HG03565 (cell line): ENCODE data around the gene RGS17.
"Not testable (repeated sequence)": the region's sequence is repeated elsewhere in the genome, so short reads cannot be mapped to it uniquely, and the experiment has no call there.

Experiments
- ATAC-seq: cut with Tn5 transposase; IDR thresholded peaks from one replicate; pipeline ENCODE4 v1.9.1; 2021; ENCODE audit warnings: mild to moderate bottlenecking, moderate library complexity; ENCODE audit not compliant: unreplicated experiment

RGS17 gene

GRCh38 chr6:153131037-153131981 is at the start of gene RGS17:
Gene RGS17 (minus strand): TSS chr6:153131282. CDS start chr6:153044018, 87,264 bp downstream.
- ATAC-seq, result no peak

GRCh38 chr6:153172815-153173214 is 41.7 kb upstream of the RGS17 start:
- ATAC-seq, result no peak

- no peak for ATAC-seq
Measured at GRCh38 chr6:153170511-153170910, 39.4 kb upstream of the RGS17 start.

- no peak for ATAC-seq
Measured at GRCh38 chr6:153167907-153168306, 36.8 kb upstream of the RGS17 start.

- ATAC-seq, result no peak
Measured at GRCh38 chr6:153167061-153167891, 36.2 kb upstream of the RGS17 start.

- no peak for ATAC-seq
Measured at GRCh38 chr6:153162646-153163045, 31.6 kb upstream of the RGS17 start.

- no peak for ATAC-seq
Measured at GRCh38 chr6:153162172-153162571, 31.1 kb upstream of the RGS17 start.

- ATAC-seq, result no peak
Measured at GRCh38 chr6:153160221-153160620, 29.1 kb upstream of the RGS17 start.

- ATAC-seq, result no peak
Measured at GRCh38 chr6:153150752-153151440, 19.8 kb upstream of the RGS17 start.

GRCh38 chr6:153150371-153150751 is 19.3 kb upstream of the RGS17 start:
- ATAC-seq, result no peak

GRCh38 chr6:153149891-153150290 is 18.8 kb upstream of the RGS17 start:
- no peak for ATAC-seq

GRCh38 chr6:153146413-153146812 is 15.3 kb upstream of the RGS17 start:
- no peak for ATAC-seq

- no peak for ATAC-seq
Measured at GRCh38 chr6:153145591-153145990, 14.5 kb upstream of the RGS17 start.

- no peak for ATAC-seq
Measured at GRCh38 chr6:153143200-153143599, 12.1 kb upstream of the RGS17 start.

- no peak for ATAC-seq
Measured at GRCh38 chr6:153140299-153140698, 9.2 kb upstream of the RGS17 start.

GRCh38 chr6:153138930-153139329 is 7.8 kb upstream of the RGS17 start:
- no peak for ATAC-seq

- ATAC-seq, result no peak
Measured at GRCh38 chr6:153135681-153136080, 4.6 kb upstream of the RGS17 start.

GRCh38 chr6:153133667-153134066 is 2.6 kb upstream of the RGS17 start:
- not testable (repeated sequence) for ATAC-seq

GRCh38 chr6:153130515-153131036 is 506 bp downstream of the RGS17 start:
- no peak for ATAC-seq

GRCh38 chr6:153129873-153130514 is 1.1 kb downstream of the RGS17 start:
- no peak for ATAC-seq
